Measurements from ENCODE around the gene ZNF804A. TPM values are rescaled to one million over a fixed set of nuclear protein-coding genes. Genes with fewer than 3 reads are reported as not detected.
A peak's percentile ranks its signal among the peaks of the same experiment; 100 is the strongest.

Gene ZNF804A
- total RNA-seq, 1 donor from 2014 or later = 0.32 TPM

DNA sequence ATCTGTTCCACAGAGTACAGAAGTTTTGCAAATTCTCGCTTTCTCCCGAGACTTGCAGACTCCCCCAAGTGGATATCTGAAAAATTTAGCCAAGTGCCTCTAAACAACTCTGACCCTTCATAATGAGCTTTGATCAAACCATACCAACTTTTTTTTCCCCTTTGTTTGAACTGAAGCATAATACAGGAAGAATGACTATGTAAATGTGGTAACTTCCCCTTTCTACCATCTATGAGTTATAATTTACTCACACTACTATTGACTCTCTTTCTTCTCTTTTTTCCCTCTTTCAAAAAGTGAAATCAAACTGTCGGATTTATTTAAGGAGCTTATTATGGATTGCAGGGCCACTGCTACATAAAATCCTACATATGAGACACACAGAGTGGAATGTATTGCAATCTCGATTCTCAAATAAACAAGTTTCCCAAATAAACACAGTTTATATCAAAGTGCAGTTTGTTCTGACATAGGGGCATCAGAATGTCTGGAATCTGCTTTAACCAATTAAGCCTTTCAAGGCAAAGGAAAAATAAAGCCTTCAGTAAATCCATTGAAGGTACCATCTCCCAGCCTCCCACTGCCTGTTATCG is 1.4 kb upstream of the ZNF804A start:
- no peak for TF ChIP-seq EZH2 (IDR thresholded peaks at IDR 0.05; ENCODE audit: insufficient read depth, low read length)
- TF ChIP-seq, protein P1, sequence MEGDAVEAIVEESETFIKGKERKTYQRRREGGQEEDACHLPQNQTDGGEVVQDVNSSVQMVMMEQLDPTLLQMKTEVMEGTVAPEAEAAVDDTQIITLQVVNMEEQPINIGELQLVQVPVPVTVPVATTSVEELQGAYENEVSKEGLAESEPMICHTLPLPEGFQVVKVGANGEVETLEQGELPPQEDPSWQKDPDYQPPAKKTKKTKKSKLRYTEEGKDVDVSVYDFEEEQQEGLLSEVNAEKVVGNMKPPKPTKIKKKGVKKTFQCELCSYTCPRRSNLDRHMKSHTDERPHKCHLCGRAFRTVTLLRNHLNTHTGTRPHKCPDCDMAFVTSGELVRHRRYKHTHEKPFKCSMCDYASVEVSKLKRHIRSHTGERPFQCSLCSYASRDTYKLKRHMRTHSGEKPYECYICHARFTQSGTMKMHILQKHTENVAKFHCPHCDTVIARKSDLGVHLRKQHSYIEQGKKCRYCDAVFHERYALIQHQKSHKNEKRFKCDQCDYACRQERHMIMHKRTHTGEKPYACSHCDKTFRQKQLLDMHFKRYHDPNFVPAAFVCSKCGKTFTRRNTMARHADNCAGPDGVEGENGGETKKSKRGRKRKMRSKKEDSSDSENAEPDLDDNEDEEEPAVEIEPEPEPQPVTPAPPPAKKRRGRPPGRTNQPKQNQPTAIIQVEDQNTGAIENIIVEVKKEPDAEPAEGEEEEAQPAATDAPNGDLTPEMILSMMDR (IDR thresholded peaks at IDR 0.05; ENCODE audit: insufficient read depth, low read depth, low read length) = peak; percentile 24
- Histone ChIP-seq H3K79me2 (ENCODE audit: insufficient read depth, low read length) (peaks cover 16% of the 10 kb centered on the region), H4K20me1 (ENCODE audit: insufficient read depth, low read length) (no peaks in the 10 kb centered on the region), H3K36me3 (ENCODE audit: insufficient read depth, low read length) (no peaks in the 10 kb centered on the region), H3K27ac (ENCODE audit: low read depth, low read length) (peak overlapping the region; percentile 81), H3K4me1 (ENCODE audit: insufficient read depth, low read length) (no peaks in the 10 kb centered on the region), H3K4me2 (ENCODE audit: low read length) (peak overlapping the region; percentile 95), H3K27me3 (ENCODE audit: insufficient read depth, low read length) (no peaks in the 10 kb centered on the region), H3K9me3 (ENCODE audit: insufficient read depth, low read depth, low read length) (no peaks in the 10 kb centered on the region), H3K9ac (ENCODE audit: low read length) (peak overlapping the region; percentile 88), H2AFZ (ENCODE audit: low read depth, low read length) (peak overlapping the region; percentile 87), H3K4me3 (ENCODE audit: insufficient read depth, low read depth, low read length) (peak overlapping the region; percentile 83)
- no peaks in the 10 kb centered on the region for H3K36me3 Mint-ChIP-seq (ENCODE audit: low read depth, unreplicated experiment)
- DNase-seq (ENCODE audit: low read depth) (peak; percentile 75), FAIRE-seq (no peak)
- H3K4me3 Mint-ChIP-seq (ENCODE audit: unreplicated experiment) = peak overlapping the region; percentile 83
- no peaks in the 10 kb centered on the region for H3K9me3 Mint-ChIP-seq (ENCODE audit: unreplicated experiment)
- peaks cover 6% of the 10 kb centered on the region for H3K4me1 Mint-ChIP-seq (ENCODE audit: low read depth, unreplicated experiment)
- H3K27me3 Mint-ChIP-seq (ENCODE audit: low read depth, unreplicated experiment) = peaks cover 19% of the 10 kb centered on the region
- peak overlapping the region; percentile 2 for H3K27ac Mint-ChIP-seq (ENCODE audit: unreplicated experiment)

DNA sequence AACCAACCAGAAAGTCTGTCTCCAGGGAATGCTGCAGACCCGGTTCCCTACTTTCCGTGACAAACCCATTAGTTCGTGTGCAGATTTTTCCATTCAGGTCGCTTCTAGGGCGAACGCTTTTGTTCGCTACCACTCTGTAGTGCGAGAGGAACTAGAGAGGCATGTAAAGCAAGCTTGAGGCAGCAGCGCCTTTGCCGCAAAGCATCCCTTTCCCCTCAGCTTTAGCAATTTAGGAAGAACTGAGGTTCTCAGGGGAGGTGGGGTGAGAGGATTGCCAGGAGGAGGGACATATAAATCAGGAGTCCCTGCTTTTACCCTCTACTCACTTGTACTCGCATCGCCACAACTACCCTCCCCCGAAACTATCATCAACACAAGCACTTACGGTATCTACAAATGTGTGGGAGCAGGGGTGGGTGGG is 748 bp upstream of the ZNF804A start:
- H2AFZ ChIP-seq (ENCODE audit: low read depth, low read length) = peak overlapping the region; percentile 87
- H3K27ac ChIP-seq (ENCODE audit: low read depth, low read length) = peak overlapping the region; percentile 81
- H3K9me3 ChIP-seq (ENCODE audit: insufficient read depth, low read depth, low read length) = no peaks in the 10 kb centered on the region
- H3K4me3 ChIP-seq (ENCODE audit: insufficient read depth, low read depth, low read length) = peak overlapping the region; percentile 83
- H3K9ac ChIP-seq (ENCODE audit: low read length) = peak overlapping the region; percentile 88
- no peak for FAIRE-seq
- Mint-ChIP-seq H3K27me3 (ENCODE audit: low read depth, unreplicated experiment) (peaks cover 19% of the 10 kb centered on the region), H3K4me1 (ENCODE audit: low read depth, unreplicated experiment) (peaks cover 6% of the 10 kb centered on the region), H3K27ac (ENCODE audit: unreplicated experiment) (no peak overlapping the region), H3K36me3 (ENCODE audit: low read depth, unreplicated experiment) (no peaks in the 10 kb centered on the region), H3K9me3 (ENCODE audit: unreplicated experiment) (no peaks in the 10 kb centered on the region), H3K4me3 (ENCODE audit: unreplicated experiment) (peak overlapping the region; percentile 83)
- H4K20me1 ChIP-seq (ENCODE audit: insufficient read depth, low read length) = no peaks in the 10 kb centered on the region
- H3K36me3 ChIP-seq (ENCODE audit: insufficient read depth, low read length) = no peaks in the 10 kb centered on the region
- peak overlapping the region; percentile 95 for H3K4me2 ChIP-seq (ENCODE audit: low read length)
- no peak for TF ChIP-seq EZH2 (IDR thresholded peaks at IDR 0.05; ENCODE audit: insufficient read depth, low read length)
- TF ChIP-seq, protein P1 (IDR thresholded peaks at IDR 0.05; ENCODE audit: insufficient read depth, low read depth, low read length) = no peak
- H3K79me2 ChIP-seq (ENCODE audit: insufficient read depth, low read length) = peaks cover 19% of the 10 kb centered on the region
- no peaks in the 10 kb centered on the region for H3K27me3 ChIP-seq (ENCODE audit: insufficient read depth, low read length)
- DNase-seq (ENCODE audit: low read depth) = peak; percentile 60
- no peaks in the 10 kb centered on the region for H3K4me1 ChIP-seq (ENCODE audit: insufficient read depth, low read length)

DNA sequence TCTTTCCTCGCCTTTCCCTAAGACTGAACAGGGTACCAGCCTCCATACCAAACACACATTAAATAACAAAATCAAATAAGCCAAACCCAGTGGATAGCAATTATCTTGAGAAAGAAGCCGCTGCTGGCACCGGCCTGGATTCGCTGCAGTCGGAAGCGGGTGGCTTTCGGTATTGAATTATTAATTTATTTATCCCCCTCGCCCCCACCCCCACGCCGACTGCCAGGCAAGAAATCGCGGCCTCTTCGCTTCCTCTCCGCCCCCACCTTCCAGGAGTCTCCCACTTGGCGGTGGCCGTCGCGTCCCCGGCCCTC is 370 bp upstream of the ZNF804A start:
- no peaks in the 10 kb centered on the region for H3K27me3 ChIP-seq (ENCODE audit: insufficient read depth, low read length)
- DNase-seq (ENCODE audit: low read depth) = peak; percentile 15
- H2AFZ ChIP-seq (ENCODE audit: low read depth, low read length) = peak overlapping the region; percentile 87
- no peaks in the 10 kb centered on the region for H3K4me1 ChIP-seq (ENCODE audit: insufficient read depth, low read length)
- H3K9me3 ChIP-seq (ENCODE audit: insufficient read depth, low read depth, low read length) = no peaks in the 10 kb centered on the region
- H4K20me1 ChIP-seq (ENCODE audit: insufficient read depth, low read length) = no peaks in the 10 kb centered on the region
- FAIRE-seq = no peak
- H3K4me3 ChIP-seq (ENCODE audit: insufficient read depth, low read depth, low read length) = peak overlapping the region; percentile 83
- peak overlapping the region; percentile 81 for H3K27ac ChIP-seq (ENCODE audit: low read depth, low read length)
- Mint-ChIP-seq H3K9me3 (ENCODE audit: unreplicated experiment) (no peaks in the 10 kb centered on the region), H3K36me3 (ENCODE audit: low read depth, unreplicated experiment) (no peaks in the 10 kb centered on the region), H3K27me3 (ENCODE audit: low read depth, unreplicated experiment) (peaks cover 19% of the 10 kb centered on the region), H3K4me1 (ENCODE audit: low read depth, unreplicated experiment) (peaks cover 6% of the 10 kb centered on the region), H3K4me3 (ENCODE audit: unreplicated experiment) (peak overlapping the region; percentile 83), H3K27ac (ENCODE audit: unreplicated experiment) (no peak overlapping the region)
- peak overlapping the region; percentile 95 for H3K4me2 ChIP-seq (ENCODE audit: low read length)
- peak overlapping the region; percentile 88 for H3K9ac ChIP-seq (ENCODE audit: low read length)
- H3K36me3 ChIP-seq (ENCODE audit: insufficient read depth, low read length) = no peaks in the 10 kb centered on the region
- H3K79me2 ChIP-seq (ENCODE audit: insufficient read depth, low read length) = peaks cover 20% of the 10 kb centered on the region
- TF ChIP-seq, protein P1 (IDR thresholded peaks at IDR 0.05; ENCODE audit: insufficient read depth, low read depth, low read length) = no peak
- no peak for TF ChIP-seq EZH2 (IDR thresholded peaks at IDR 0.05; ENCODE audit: insufficient read depth, low read length)

All from astrocyte (in vitro differentiated cells and primary cell).